ENCODE results near the gene TIMM44.

Gene TIMM44

DNA sequence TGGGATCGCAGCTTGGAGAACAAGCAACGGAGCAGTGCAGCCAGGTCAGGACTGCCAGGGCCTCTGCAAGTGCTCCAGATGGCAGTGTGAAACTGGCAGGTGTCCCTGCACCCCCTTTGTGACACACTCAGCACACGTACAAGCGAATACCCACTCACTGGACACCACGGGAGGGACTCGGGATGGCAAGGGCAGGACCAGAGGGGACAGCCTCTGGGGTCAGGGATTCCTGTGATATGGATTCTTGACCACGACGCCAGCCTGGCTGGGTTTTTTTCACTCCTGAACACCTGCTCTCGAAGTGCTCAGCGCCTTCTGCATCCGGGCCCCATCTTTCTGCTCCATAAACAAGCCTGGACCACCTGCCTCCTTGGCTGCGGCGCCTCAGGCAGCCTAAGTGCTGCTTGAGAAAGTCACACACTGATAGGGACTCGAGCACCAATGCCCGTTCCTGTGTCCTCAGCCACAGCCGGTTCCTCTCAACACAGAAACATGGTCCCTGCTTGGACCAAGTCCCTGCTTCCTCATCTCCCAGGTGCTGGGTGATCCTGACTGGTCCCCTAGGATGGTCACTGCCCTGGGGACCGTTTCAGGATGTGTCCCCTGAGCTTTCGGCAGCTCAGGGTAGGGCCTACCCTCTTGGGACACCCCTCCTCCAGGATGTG is 40.0 kb upstream of the TIMM44 start:
- Histone ChIP-seq H3K27ac (ENCODE audit: low read depth, low read length) (peak overlapping the region; percentile 28), H3K9me3 (ENCODE audit: control insufficient read depth in 1 of 2, low read length in 2 of 2) (no peaks in the 10 kb centered on the region), H3K4me1 (ENCODE audit: control insufficient read depth in 1 of 2, insufficient read depth in 2 of 2, low read length in 2 of 2) (peaks cover 0 to 6% of the 10 kb centered on the region in 2 donors), H3K36me3 (ENCODE audit: control insufficient read depth in 1 of 2, insufficient read depth in 2 of 2, low read length in 2 of 2) (peaks cover 30 to 82% of the 10 kb centered on the region in 2 donors), H3K4me3 (ENCODE audit: low read depth in 1 of 2, low read length in 2 of 2) (no peak overlapping the region), H3K9ac (ENCODE audit: low read depth in 1 of 2, low read length in 2 of 2) (no peak overlapping the region), H3K27me3 (ENCODE audit: control insufficient read depth in 1 of 2, insufficient read depth in 2 of 2, low read length in 2 of 2) (no peaks in the 10 kb centered on the region)

DNA sequence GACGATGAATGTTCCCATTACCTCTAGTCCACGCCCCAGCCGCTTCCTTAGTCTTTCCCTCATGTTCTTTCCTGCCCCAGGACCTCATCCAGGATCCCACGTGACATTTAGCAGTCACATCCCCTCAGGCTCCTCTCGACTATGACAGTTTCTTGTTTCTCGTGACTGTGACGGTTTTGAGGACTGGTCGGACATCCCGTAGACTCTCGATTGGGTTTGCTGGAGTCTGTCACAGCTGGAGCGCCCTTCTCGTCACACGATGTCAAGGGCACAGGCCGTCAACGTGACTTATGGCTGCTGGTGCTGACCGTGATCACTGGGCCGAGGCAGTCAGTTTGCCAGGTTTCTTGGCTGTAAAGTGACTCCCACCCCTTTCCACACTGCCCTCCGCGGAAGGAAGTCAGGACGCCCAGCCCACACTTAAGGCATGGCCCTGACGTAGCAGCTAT is 39.2 kb upstream of the TIMM44 start:
- peaks cover 0 to 3% of the 10 kb centered on the region in 2 donors for H3K4me1 ChIP-seq (ENCODE audit: control insufficient read depth in 1 of 2, insufficient read depth in 2 of 2, low read length in 2 of 2)

DNA sequence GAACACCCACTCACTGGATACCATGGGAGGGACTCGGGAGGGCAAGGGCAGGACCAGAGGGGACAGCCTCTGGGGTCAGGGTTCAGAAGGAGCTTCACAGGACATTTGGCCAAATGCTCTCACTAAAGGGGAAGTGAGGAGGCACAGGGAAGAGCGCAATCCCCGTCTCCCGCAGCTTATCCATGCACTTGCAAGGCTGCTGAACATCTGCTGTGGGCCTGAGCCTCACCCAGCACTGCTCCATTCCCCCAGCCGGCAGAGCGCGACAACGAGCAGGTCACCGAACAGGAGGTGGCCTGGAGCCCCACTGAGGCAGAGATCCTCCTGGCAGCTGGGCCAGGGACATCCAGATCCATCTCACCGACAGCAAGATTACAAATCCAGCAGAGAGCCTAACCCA is 38.6 kb upstream of the TIMM44 start:
- peaks cover 28 to 82% of the 10 kb centered on the region in 2 donors for H3K36me3 ChIP-seq (ENCODE audit: control insufficient read depth in 1 of 2, insufficient read depth in 2 of 2, low read length in 2 of 2)
- no peak overlapping the region for H3K4me3 ChIP-seq (ENCODE audit: low read depth in 1 of 2, low read length in 2 of 2)
- no peaks in the 10 kb centered on the region for H3K27me3 ChIP-seq (ENCODE audit: control insufficient read depth in 1 of 2, insufficient read depth in 2 of 2, low read length in 2 of 2)
- no peak overlapping the region for H3K9ac ChIP-seq (ENCODE audit: low read depth in 1 of 2, low read length in 2 of 2)
- peak overlapping the region; percentile 47 for H3K27ac ChIP-seq (ENCODE audit: low read depth, low read length)
- H3K9me3 ChIP-seq (ENCODE audit: control insufficient read depth in 1 of 2, low read length in 2 of 2): no peaks in the 10 kb centered on the region
- H3K4me1 ChIP-seq (ENCODE audit: control insufficient read depth in 1 of 2, insufficient read depth in 2 of 2, low read length in 2 of 2): no peaks in the 10 kb centered on the region

More for the DNA sequence above, 39.2 kb upstream of the TIMM44 start:
- peak overlapping the region; percentile 28 for H3K27ac ChIP-seq (ENCODE audit: low read depth, low read length)
- H3K9ac ChIP-seq (ENCODE audit: low read depth in 1 of 2, low read length in 2 of 2): no peak overlapping the region
- no peaks in the 10 kb centered on the region for H3K9me3 ChIP-seq (ENCODE audit: control insufficient read depth in 1 of 2, low read length in 2 of 2)
- no peak overlapping the region for H3K4me3 ChIP-seq (ENCODE audit: low read depth in 1 of 2, low read length in 2 of 2)
- H3K36me3 ChIP-seq (ENCODE audit: control insufficient read depth in 1 of 2, insufficient read depth in 2 of 2, low read length in 2 of 2): peaks cover 28 to 82% of the 10 kb centered on the region in 2 donors
- H3K27me3 ChIP-seq (ENCODE audit: control insufficient read depth in 1 of 2, insufficient read depth in 2 of 2, low read length in 2 of 2): no peaks in the 10 kb centered on the region

DNA sequence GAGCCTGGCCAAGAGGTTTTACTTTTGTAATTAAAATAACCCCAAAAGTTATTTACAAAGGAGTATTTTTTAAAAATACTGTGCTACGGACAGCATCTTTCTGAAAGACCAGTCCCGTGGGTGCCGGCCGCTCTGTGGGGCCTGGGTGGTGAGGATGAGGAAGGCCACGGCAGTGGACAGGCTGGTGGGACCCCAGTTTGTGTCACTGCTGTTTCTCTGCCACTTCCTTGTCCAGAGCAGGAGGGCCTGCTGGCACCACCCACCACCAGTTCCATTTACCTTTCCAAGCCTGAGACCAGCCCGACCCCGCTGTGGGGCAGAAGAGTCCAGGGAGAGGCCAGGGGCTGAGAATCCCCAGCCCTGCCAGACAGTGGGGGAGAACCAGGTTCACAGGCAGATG is 38.2 kb upstream of the TIMM44 start:
- no peaks in the 10 kb centered on the region for H3K9me3 ChIP-seq (ENCODE audit: control insufficient read depth in 1 of 2, low read length in 2 of 2)
- H3K9ac ChIP-seq (ENCODE audit: low read depth in 1 of 2, low read length in 2 of 2): no peak overlapping the region
- H3K4me3 ChIP-seq (ENCODE audit: low read depth in 1 of 2, low read length in 2 of 2): no peak overlapping the region
- H3K36me3 ChIP-seq (ENCODE audit: control insufficient read depth in 1 of 2, insufficient read depth in 2 of 2, low read length in 2 of 2): peaks cover 28 to 84% of the 10 kb centered on the region in 2 donors
- peak overlapping the region; percentile 47 for H3K27ac ChIP-seq (ENCODE audit: low read depth, low read length)
- no peaks in the 10 kb centered on the region for H3K27me3 ChIP-seq (ENCODE audit: control insufficient read depth in 1 of 2, insufficient read depth in 2 of 2, low read length in 2 of 2)
- H3K4me1 ChIP-seq (ENCODE audit: control insufficient read depth in 1 of 2, insufficient read depth in 2 of 2, low read length in 2 of 2): no peaks in the 10 kb centered on the region

DNA sequence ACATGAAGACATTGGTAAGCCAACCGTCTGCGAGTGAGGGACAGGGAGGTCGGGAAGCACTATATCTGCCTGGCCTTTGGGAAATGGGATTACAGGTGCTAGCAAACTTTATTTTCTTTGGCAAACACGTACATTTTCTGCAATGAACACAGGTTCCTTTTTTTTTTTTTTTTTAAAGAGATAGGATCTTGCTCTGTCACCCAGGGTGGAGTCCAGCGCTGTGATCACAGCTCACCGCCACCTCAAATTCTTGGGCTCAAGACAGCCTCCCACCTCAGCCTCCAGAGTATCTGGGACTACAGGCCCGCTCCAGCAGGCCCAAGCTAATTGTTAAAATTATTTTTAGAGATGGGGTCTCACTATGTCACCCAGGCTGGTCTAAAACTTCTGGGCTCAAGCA is 37.7 kb upstream of the TIMM44 start:
- Histone ChIP-seq H3K27me3 (ENCODE audit: control insufficient read depth in 1 of 2, insufficient read depth in 2 of 2, low read length in 2 of 2) (no peaks in the 10 kb centered on the region), H3K4me3 (ENCODE audit: low read depth in 1 of 2, low read length in 2 of 2) (no peak overlapping the region), H3K36me3 (ENCODE audit: control insufficient read depth in 1 of 2, insufficient read depth in 2 of 2, low read length in 2 of 2) (peaks cover 28 to 85% of the 10 kb centered on the region in 2 donors), H3K9ac (ENCODE audit: low read depth in 1 of 2, low read length in 2 of 2) (no peak overlapping the region), H3K4me1 (ENCODE audit: control insufficient read depth in 1 of 2, insufficient read depth in 2 of 2, low read length in 2 of 2) (no peaks in the 10 kb centered on the region), H3K27ac (ENCODE audit: low read depth, low read length) (no peak overlapping the region), H3K9me3 (ENCODE audit: control insufficient read depth in 1 of 2, low read length in 2 of 2) (no peaks in the 10 kb centered on the region)

DNA sequence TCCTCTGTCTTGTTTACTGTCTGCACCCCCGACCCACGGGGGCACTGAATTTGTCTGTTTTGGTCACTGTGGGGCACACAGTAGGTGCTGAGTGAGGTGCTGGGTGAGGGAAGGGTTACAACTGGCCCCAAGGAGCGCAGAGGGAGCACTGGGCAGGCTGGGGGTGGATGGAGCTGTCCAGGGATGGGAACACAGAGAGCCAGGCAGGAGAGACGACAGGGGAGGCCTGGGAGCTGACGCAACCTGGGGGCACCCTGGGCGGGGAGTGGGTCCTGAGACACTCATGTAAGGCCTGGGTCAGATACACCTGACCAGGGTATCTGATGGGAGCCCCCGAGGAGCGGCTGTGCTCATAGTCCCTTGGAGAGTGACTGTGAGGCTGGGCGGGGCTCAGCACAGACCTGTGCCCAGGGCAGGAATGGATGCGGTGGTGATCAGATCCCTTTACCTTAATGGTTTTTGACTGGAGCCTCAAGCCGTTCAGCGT is 37.2 kb upstream of the TIMM44 start:
- Histone ChIP-seq H3K27me3 (ENCODE audit: control insufficient read depth in 1 of 2, insufficient read depth in 2 of 2, low read length in 2 of 2) (no peaks in the 10 kb centered on the region), H3K27ac (ENCODE audit: low read depth, low read length) (no peak overlapping the region), H3K9ac (ENCODE audit: low read depth in 1 of 2, low read length in 2 of 2) (no peak overlapping the region), H3K36me3 (ENCODE audit: control insufficient read depth in 1 of 2, insufficient read depth in 2 of 2, low read length in 2 of 2) (peaks cover 28 to 84% of the 10 kb centered on the region in 2 donors), H3K4me1 (ENCODE audit: control insufficient read depth in 1 of 2, insufficient read depth in 2 of 2, low read length in 2 of 2) (no peaks in the 10 kb centered on the region), H3K4me3 (ENCODE audit: low read depth in 1 of 2, low read length in 2 of 2) (no peak overlapping the region), H3K9me3 (ENCODE audit: control insufficient read depth in 1 of 2, low read length in 2 of 2) (no peaks in the 10 kb centered on the region)

DNA sequence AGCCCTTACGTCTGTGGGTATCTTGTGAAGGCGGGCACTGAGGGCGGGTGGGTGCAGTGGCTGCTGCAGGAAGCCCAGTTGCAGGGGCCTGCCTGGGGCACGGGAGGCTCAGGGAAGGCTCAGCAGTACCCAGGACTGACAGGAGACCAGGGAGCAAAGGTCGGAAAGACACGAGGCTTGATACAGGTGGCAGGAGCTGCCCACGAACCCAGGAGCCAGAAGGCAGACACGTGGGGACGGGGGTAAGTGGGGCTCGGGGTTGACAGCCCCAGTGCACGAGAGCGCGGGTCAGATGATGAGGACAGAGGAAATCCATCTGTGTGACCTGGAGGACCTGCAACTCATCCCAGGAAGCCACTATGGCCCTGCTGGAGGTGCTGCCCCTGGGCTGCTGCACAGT is 36.7 kb upstream of the TIMM44 start:
- H3K4me1 ChIP-seq (ENCODE audit: control insufficient read depth in 1 of 2, insufficient read depth in 2 of 2, low read length in 2 of 2): no peaks in the 10 kb centered on the region

DNA sequence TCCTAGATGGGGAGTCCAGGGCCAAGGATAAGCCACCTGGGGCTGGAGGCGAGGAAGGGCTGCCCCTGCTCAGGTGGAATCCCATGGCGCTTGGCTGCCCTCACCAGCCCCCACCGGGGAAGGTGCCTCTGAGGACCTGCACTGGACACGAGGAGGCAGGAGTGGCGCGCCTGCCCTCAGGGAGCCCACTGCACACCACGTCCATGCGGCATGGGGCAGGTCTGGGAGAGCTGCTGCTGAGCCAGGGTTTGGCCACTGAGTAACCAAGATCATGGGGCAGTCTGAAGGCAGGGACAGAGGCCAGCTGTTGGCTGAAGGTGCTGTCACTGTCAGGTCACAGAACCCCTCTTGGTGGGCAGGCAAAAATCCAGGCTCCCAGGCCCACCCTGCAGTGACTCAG is 36.1 kb upstream of the TIMM44 start:
- Histone ChIP-seq H3K27ac (ENCODE audit: low read depth, low read length) (no peak overlapping the region), H3K4me1 (ENCODE audit: control insufficient read depth in 1 of 2, insufficient read depth in 2 of 2, low read length in 2 of 2) (no peaks in the 10 kb centered on the region), H3K4me3 (ENCODE audit: low read depth in 1 of 2, low read length in 2 of 2) (no peak overlapping the region), H3K9ac (ENCODE audit: low read depth in 1 of 2, low read length in 2 of 2) (no peak overlapping the region), H3K9me3 (ENCODE audit: control insufficient read depth in 1 of 2, low read length in 2 of 2) (no peaks in the 10 kb centered on the region), H3K27me3 (ENCODE audit: control insufficient read depth in 1 of 2, insufficient read depth in 2 of 2, low read length in 2 of 2) (no peaks in the 10 kb centered on the region), H3K36me3 (ENCODE audit: control insufficient read depth in 1 of 2, insufficient read depth in 2 of 2, low read length in 2 of 2) (peaks cover 28 to 88% of the 10 kb centered on the region in 2 donors)

More for the DNA sequence above, 36.7 kb upstream of the TIMM44 start:
- Histone ChIP-seq H3K27ac (ENCODE audit: low read depth, low read length) (no peak overlapping the region), H3K36me3 (ENCODE audit: control insufficient read depth in 1 of 2, insufficient read depth in 2 of 2, low read length in 2 of 2) (peaks cover 28 to 83% of the 10 kb centered on the region in 2 donors), H3K4me3 (ENCODE audit: low read depth in 1 of 2, low read length in 2 of 2) (no peak overlapping the region), H3K27me3 (ENCODE audit: control insufficient read depth in 1 of 2, insufficient read depth in 2 of 2, low read length in 2 of 2) (no peaks in the 10 kb centered on the region), H3K9ac (ENCODE audit: low read depth in 1 of 2, low read length in 2 of 2) (no peak overlapping the region), H3K9me3 (ENCODE audit: control insufficient read depth in 1 of 2, low read length in 2 of 2) (no peaks in the 10 kb centered on the region)

DNA sequence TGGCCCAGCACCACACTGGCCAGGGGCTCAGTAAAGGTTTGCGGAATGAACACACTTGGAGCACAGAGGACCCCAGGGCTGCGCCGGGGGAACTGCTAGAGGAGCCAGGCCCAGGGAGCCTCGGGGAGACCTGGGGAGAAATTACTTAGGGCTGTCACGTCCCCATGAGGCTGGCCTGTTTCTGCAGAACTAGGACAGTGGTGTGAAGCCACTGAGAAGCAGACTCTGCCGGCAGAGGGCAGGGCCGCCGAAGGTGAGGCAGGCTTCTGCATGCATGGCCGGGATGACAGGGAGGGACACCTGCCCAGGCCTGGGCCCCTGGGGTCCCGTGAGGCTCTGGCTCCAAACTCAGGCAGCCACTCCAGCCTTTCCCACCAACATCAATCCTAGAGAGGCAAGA is 35.5 kb upstream of the TIMM44 start:
- H3K4me3 ChIP-seq (ENCODE audit: low read depth in 1 of 2, low read length in 2 of 2): no peak overlapping the region
- peaks cover 25 to 88% of the 10 kb centered on the region in 2 donors for H3K36me3 ChIP-seq (ENCODE audit: control insufficient read depth in 1 of 2, insufficient read depth in 2 of 2, low read length in 2 of 2)
- no peaks in the 10 kb centered on the region for H3K9me3 ChIP-seq (ENCODE audit: control insufficient read depth in 1 of 2, low read length in 2 of 2)
- H3K27ac ChIP-seq (ENCODE audit: low read depth, low read length): no peak overlapping the region
- no peaks in the 10 kb centered on the region for H3K27me3 ChIP-seq (ENCODE audit: control insufficient read depth in 1 of 2, insufficient read depth in 2 of 2, low read length in 2 of 2)
- no peak overlapping the region for H3K9ac ChIP-seq (ENCODE audit: low read depth in 1 of 2, low read length in 2 of 2)
- no peaks in the 10 kb centered on the region for H3K4me1 ChIP-seq (ENCODE audit: control insufficient read depth in 1 of 2, insufficient read depth in 2 of 2, low read length in 2 of 2)

DNA sequence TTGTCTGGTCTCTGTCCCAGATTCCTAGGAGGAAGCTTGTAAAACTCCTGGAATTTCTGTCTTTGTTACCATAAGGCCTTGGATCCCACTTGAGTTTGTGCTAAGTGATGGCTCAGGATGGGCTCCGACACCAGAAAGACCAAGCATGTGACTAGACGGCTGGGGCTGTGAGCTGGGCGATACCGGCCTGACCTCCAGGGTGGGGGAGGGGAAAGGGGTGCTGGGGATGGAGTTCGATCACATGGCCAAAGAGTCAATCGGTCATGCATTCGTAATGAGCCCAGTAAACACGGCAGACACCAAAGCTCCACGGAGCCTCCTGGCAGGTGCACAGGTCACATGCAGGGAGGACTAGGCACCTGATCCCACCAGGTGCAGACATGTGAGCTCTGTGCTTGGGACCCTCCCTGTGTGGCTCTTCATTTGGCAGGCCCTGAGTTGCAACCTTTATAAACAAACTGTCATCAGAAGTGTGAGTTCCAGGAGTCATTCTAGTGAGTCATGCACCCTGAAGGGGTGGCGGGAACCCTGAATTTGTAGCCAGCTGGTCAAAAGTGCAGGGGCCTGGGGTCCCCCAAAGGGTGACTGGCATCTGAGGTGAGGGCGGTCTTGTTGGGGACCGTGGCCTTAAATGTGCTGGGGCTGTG is 34.8 kb upstream of the TIMM44 start:
- Histone ChIP-seq H3K27ac (ENCODE audit: low read depth, low read length) (no peak overlapping the region), H3K27me3 (ENCODE audit: control insufficient read depth in 1 of 2, insufficient read depth in 2 of 2, low read length in 2 of 2) (no peaks in the 10 kb centered on the region), H3K9me3 (ENCODE audit: control insufficient read depth in 1 of 2, low read length in 2 of 2) (no peaks in the 10 kb centered on the region), H3K36me3 (ENCODE audit: control insufficient read depth in 1 of 2, insufficient read depth in 2 of 2, low read length in 2 of 2) (peaks cover 27 to 88% of the 10 kb centered on the region in 2 donors), H3K4me3 (ENCODE audit: low read depth in 1 of 2, low read length in 2 of 2) (no peak overlapping the region), H3K9ac (ENCODE audit: low read depth in 1 of 2, low read length in 2 of 2) (no peak overlapping the region), H3K4me1 (ENCODE audit: control insufficient read depth in 1 of 2, insufficient read depth in 2 of 2, low read length in 2 of 2) (no peaks in the 10 kb centered on the region)
